ENCODE data around the gene CCNL2. TPM values are rescaled to one million over a fixed set of nuclear protein-coding genes. Genes with fewer than 3 reads are reported as not detected.

Gene CCNL2
- total RNA-seq, 6 experiments from 2014 or later: 80.8 to 127 (median 101) TPM

DNA sequence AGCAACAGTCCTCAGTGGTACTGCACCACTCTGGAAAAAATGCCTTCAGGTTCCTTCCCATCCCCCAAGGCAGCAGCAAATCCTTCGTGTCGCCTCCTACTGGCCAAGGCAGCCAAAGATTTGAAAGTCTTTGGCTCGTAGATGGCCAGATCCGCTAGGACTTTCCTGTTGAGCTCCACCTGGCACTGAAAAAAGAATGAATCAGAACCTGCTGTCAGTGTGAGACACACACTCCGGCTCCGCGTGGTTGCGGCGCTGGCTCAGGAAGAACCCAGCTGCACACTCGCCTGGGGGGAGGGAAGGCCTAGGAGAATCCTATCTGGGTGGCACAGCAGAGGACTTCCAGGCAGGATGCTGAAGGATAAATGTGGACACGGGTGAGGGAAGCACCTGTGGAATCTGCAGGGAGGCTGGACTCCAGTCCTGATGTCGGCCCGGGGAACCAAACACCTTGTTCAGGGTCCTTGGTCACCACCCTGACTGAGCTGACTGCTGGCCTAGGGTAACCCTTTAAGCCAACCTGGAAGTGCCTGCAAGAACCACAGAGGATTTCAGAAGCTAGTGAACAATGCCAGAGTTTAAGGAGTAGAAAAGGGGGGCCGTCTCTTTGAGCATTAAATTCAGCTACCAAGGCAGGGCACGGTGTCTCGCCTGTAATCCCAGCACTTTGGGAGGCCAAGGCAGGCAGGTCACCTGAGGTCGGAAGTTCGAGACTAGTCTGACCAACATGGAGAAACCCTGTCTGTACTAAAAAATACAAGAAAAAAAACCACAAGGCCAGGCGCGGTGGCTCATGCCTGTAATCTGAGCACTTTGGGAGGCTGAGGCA, 3.2 kb upstream of the CCNL2 start:
- peak overlapping the region in 2 of 3 donors; percentile 99 to 100 for H3K4me3 ChIP-seq
- TF ChIP-seq POLR2A (IDR thresholded peaks at IDR 0.05) (no peak), CTCF (IDR thresholded peaks at IDR 0.05) (peak; percentile 35 to 57 (median 46))
- peak overlapping the region in 1 of 3 donors; percentile 81 for H3K27ac ChIP-seq
- intact Hi-C loops (cut with DNase I): no loop called here
- H3K4me1 ChIP-seq: peaks cover 0 to 59% (median 17%) of the 10 kb centered on the region in 4 donors
- 32% methylated on average over 13 of the region's 20 CpGs for WGBS (ENCODE audit: insufficient coverage, low coverage, low lambda C conversion rate, missing lambda C conversion rate)
- no peaks in the 10 kb centered on the region for H3K9me3 ChIP-seq
- ATAC-seq (peak in 1 of 4 donors; percentile 5), DNase-seq (peak in 1 of 3 donors; percentile 42)
- H3K36me3 ChIP-seq: peaks cover 0 to 43% (median 9%) of the 10 kb centered on the region in 4 donors
- H3K27me3 ChIP-seq: no peaks in the 10 kb centered on the region

DNA sequence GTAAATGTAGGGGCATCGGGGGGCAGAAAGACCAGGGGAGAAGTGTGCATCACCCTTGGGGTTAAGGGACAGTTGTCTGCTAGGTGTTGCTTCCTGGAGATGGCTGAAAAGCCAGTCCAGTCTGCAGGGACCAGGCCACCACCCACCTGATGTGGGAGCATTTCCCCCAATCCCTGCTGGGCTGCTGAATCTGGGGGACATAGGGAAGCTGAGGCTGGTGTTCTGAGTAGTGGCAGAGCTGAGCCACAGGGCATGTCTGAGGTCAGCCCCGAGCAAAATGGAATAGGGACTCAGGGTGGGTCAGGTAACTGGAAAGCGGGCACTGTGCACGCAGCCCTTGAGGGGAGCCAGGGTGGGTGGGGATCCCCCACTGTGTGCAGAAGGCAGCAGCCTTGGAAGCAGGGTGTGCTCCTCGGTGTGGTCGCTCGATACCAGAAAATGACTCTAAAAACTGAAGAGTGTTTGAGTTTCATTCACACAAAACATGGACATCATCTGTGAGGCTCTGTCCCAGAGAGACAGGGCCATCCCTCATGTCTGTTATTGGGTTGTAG, 2.4 kb upstream of the CCNL2 start:
- no peak for DNase-seq
- no peaks in the 10 kb centered on the region for H3K27me3 ChIP-seq
- peak overlapping the region in 2 of 3 donors; percentile 76 to 81 for H3K27ac ChIP-seq
- intact Hi-C loops (cut with DNase I): no loop called here
- ATAC-seq: no peak
- H3K9me3 ChIP-seq: no peaks in the 10 kb centered on the region
- H3K4me3 ChIP-seq: peak overlapping the region; percentile 99 to 100 (median 100)
- WGBS (ENCODE audit: insufficient coverage, low coverage, low lambda C conversion rate, missing lambda C conversion rate): 53% methylated on average over 6 of the region's 7 CpGs
- TF ChIP-seq CTCF (IDR thresholded peaks at IDR 0.05) (no peak), POLR2A (IDR thresholded peaks at IDR 0.05) (no peak)
- peaks cover 0 to 50% (median 12%) of the 10 kb centered on the region in 4 donors for H3K36me3 ChIP-seq
- H3K4me1 ChIP-seq: peaks cover 0 to 59% (median 17%) of the 10 kb centered on the region in 4 donors

- H3K4me1 ChIP-seq: peaks cover 0 to 53% (median 14%) of the 10 kb centered on the region in 4 donors
- no peaks in the 10 kb centered on the region for H3K9me3 ChIP-seq
- H3K27me3 ChIP-seq: no peaks in the 10 kb centered on the region
- 26% methylated on average over 21 of the region's 22 CpGs for WGBS (ENCODE audit: insufficient coverage, low coverage, low lambda C conversion rate, missing lambda C conversion rate)
- intact Hi-C loops (cut with DNase I): no loop called here
- H3K27ac ChIP-seq: peak overlapping the region; percentile 58 to 81 (median 76)
- peak in 1 of 4 donors; percentile 6 for TF ChIP-seq CTCF (IDR thresholded peaks at IDR 0.05)
- peak; percentile 48 for TF ChIP-seq POLR2A (IDR thresholded peaks at IDR 0.05)
- peak; percentile 84 to 94 (median 93) for DNase-seq
- H3K36me3 ChIP-seq: peaks cover 0 to 58% (median 12%) of the 10 kb centered on the region in 4 donors
- ATAC-seq: peak; percentile 68 to 78 (median 72)
- H3K4me3 ChIP-seq: peak overlapping the region; percentile 99 to 100 (median 100)
Measured at GRCh38 chr1:1400576-1401456, 1.7 kb upstream of the CCNL2 start.

DNA sequence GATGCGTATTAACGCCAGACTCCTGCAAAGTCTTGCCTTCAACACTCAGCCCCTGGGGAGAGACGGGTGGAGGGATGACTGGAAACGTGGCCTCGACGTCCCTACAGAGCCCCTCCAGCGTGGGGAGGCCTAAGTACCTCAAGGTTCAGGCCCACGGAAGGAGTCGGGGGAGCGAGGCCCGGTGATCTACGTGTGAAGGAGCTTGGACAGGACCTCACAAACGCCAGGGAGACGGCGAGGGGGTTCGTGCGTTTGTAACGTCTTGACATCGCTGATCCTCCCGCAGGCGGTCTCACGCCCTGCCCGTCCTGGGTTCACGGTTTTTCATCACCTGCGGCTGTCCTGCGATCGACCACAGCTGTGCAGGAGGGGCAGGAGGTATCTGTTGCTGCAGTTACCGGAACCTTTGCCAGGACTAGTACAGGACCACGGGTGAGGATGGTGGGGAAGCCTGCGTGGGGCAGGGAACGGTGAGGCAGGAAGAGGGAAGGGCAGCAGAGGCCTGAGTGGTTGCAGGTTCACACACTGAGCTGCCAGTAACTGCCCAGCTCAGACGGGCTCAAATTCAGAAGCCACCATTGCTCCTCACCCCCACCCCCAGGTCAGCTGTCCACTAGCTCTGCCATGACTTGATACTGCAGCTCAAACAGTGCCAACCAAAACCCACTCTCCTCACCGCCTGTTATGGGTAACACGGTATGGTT, 889 bp upstream of the CCNL2 start:
- TF ChIP-seq CTCF (IDR thresholded peaks at IDR 0.05): no peak
- TF ChIP-seq POLR2A (IDR thresholded peaks at IDR 0.05): no peak
- peak overlapping the region; percentile 58 to 81 (median 76) for H3K27ac ChIP-seq
- intact Hi-C loops (cut with DNase I): no loop called here
- peaks cover 0 to 45% (median 10%) of the 10 kb centered on the region in 4 donors for H3K4me1 ChIP-seq
- DNase-seq: no peak
- H3K36me3 ChIP-seq: peaks cover 0 to 58% (median 15%) of the 10 kb centered on the region in 4 donors
- peak in 2 of 4 donors; percentile 1 to 2 for ATAC-seq
- peak overlapping the region; percentile 99 to 100 (median 100) for H3K4me3 ChIP-seq
- WGBS (ENCODE audit: insufficient coverage, low coverage, low lambda C conversion rate, missing lambda C conversion rate): 4% methylated on average over 13 of the region's 34 CpGs
- H3K9me3 ChIP-seq: no peaks in the 10 kb centered on the region
- no peaks in the 10 kb centered on the region for H3K27me3 ChIP-seq

Measured in right lobe of liver (tissue), 6 donors.